Mesendoderm (in vitro differentiated cells): Measurements from ENCODE around the gene SIPA1L2.

Experiments
- DNase-seq: peaks from one replicate; pipeline ENCODE4 v3.0.0; 2013
- H2AK5ac ChIP-seq: 2 replicates; pipeline ENCODE4 v1.6.1; 2013; ENCODE audit warnings: low read length, inconsistent platforms
- H2BK120ac ChIP-seq: 2 replicates; pipeline ENCODE4 v1.6.1; 2013; ENCODE audit warnings: low read depth, mild to moderate bottlenecking, low read length, moderate library complexity, mixed read lengths
- H2BK15ac ChIP-seq: replicated peaks from 2 replicates; pipeline ENCODE4 v1.6.1; 2013; ENCODE audit warnings: low read depth, mild to moderate bottlenecking, moderate library complexity
- H2BK5ac ChIP-seq: 2 replicates; pipeline ENCODE4 v1.6.1; 2013; ENCODE audit warnings: low read length, inconsistent platforms
- H3K18ac ChIP-seq: 2 replicates; pipeline ENCODE4 v1.6.1; 2013; ENCODE audit warnings: mild to moderate bottlenecking, low read length, mixed read lengths
- H3K23ac ChIP-seq: one replicate; pipeline ENCODE4 v1.6.1; 2013; ENCODE audit warnings: low read length
- H3K27ac ChIP-seq: 2 replicates; pipeline ENCODE4 v1.5.1; 2013; ENCODE audit warnings: low read depth, mild to moderate bottlenecking, inconsistent platforms, low read length, moderate library complexity
- H3K27me3 ChIP-seq: 2 replicates; pipeline ENCODE4 v1.6.1; 2013; ENCODE audit warnings: low read length, control low read depth, mild to moderate bottlenecking, inconsistent platforms; ENCODE audit not compliant: insufficient read depth, poor library complexity
- H3K36me3 ChIP-seq: 2 replicates; pipeline ENCODE4 v1.6.1; 2013; ENCODE audit warnings: low read length, inconsistent platforms; ENCODE audit not compliant: control insufficient read depth, insufficient read depth
- H3K4ac ChIP-seq: one replicate; pipeline ENCODE4 v1.6.1; 2013; ENCODE audit warnings: low read depth, mild to moderate bottlenecking, low read length, moderate library complexity
- H3K4me1 ChIP-seq: 2 replicates; pipeline ENCODE4 v1.6.1; 2013; ENCODE audit warnings: low read depth, low read length, inconsistent platforms; ENCODE audit not compliant: control insufficient read depth
- H3K4me2 ChIP-seq: 2 replicates; pipeline ENCODE4 v1.6.1; 2013; ENCODE audit warnings: low read length
- H3K4me3 ChIP-seq: 2 replicates; pipeline ENCODE4 v1.5.1; 2013; ENCODE audit warnings: mild to moderate bottlenecking, low read length
- H3K56ac ChIP-seq: one replicate; pipeline ENCODE4 v1.6.1; 2013; ENCODE audit warnings: low read length
- H3K79me1 ChIP-seq: 2 replicates; pipeline ENCODE4 v1.6.1; 2013; ENCODE audit warnings: low read length, inconsistent platforms
- H3K79me2 ChIP-seq: 2 replicates; pipeline ENCODE4 v1.6.1; 2013; ENCODE audit warnings: mild to moderate bottlenecking, low read length; ENCODE audit not compliant: control insufficient read depth, insufficient read depth
- H3K9ac ChIP-seq: 2 replicates; pipeline ENCODE4 v1.6.1; 2013; ENCODE audit warnings: low read length, inconsistent platforms
- H4K5ac ChIP-seq: one replicate; pipeline ENCODE4 v1.6.1; 2013; ENCODE audit warnings: low read length
- H4K8ac ChIP-seq: one replicate; pipeline ENCODE4 v1.6.1; 2013; ENCODE audit warnings: low read depth, mild to moderate bottlenecking, control low read depth, low read length, moderate library complexity
- WGBS: extraction: QIAGEN DNeasy Blood & Tissue Kit; methylation state at CpG from one replicate; pipeline ENCODE4 v1.1.7; 2013; ENCODE audit warnings: low lambda C conversion rate, missing lambda C conversion rate; ENCODE audit not compliant: insufficient coverage; ENCODE audit errors: extremely low coverage; 5-methylcytosine and 5-hydroxymethylcytosine counted together

The SIPA1L2 gene

DNA sequence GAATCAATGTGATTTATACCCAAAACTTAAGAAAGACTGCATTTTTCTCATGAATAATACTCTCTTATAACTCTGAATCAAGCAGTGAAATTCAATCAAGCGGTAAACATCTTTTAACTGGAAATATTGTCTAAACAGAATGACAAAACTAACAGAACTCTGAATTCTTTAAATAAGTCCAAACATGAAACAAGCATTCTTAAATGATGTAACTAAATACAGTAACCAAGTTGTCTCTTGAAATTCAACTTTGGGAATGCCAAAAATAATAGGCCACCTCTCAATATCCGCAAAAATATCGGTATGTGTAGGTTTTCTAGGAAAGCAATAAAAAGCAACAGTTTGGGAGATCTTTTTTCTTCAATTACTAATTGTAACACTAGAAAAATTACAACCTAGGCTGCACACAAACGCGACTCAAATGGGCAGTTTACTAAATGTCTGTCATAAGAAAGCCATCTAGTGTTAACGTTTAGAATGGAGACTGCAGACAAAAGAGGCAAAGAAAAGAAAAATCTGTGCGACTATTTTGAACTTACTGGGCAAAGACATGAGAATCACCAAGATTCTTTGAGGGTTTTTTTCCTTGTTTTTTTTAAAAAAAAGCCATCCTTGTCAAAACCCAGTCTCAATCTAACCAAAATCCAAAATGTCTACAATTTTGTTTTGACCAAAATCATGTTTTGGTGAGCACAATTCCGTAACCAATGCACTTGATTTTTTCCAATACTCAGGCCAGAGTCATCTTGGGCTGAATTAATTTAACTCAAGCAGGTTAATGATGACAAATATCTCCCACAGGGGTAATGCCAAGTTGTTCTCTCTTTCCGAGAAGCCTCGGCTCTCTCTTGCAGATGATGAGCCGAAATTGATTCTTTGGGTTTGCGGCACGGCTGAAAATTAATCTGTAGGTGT lies 1.3 kb downstream of the SIPA1L2 start:
- no peaks in the 10 kb centered on the region for H3K36me3 ChIP-seq
- no peak overlapping the region for H3K23ac ChIP-seq
- H2AK5ac ChIP-seq: no peak overlapping the region
- peaks cover 14% of the 10 kb centered on the region for H3K4me1 ChIP-seq
- H3K4me2 ChIP-seq: peak overlapping the region; percentile 76
- no peak for DNase-seq
- no peaks in the 10 kb centered on the region for H3K27me3 ChIP-seq
- no peak overlapping the region for H2BK120ac ChIP-seq
- no CpG with 5 or more reads among the region's 13 CpGs for WGBS
- peak overlapping the region; percentile 90 for H3K56ac ChIP-seq
- peaks cover 3% of the 10 kb centered on the region for H3K79me1 ChIP-seq
- H4K5ac ChIP-seq: no peak overlapping the region
- no peak overlapping the region for H2BK15ac ChIP-seq
- no peak overlapping the region for H3K4ac ChIP-seq
- H3K4me3 ChIP-seq: peak overlapping the region; percentile 84
- no peak overlapping the region for H4K8ac ChIP-seq
- H3K27ac ChIP-seq: no peak overlapping the region
- H2BK5ac ChIP-seq: no peak overlapping the region
- peaks cover 57% of the 10 kb centered on the region for H3K79me2 ChIP-seq
- H3K18ac ChIP-seq: peak overlapping the region; percentile 16
- peak overlapping the region; percentile 82 for H3K9ac ChIP-seq

DNA sequence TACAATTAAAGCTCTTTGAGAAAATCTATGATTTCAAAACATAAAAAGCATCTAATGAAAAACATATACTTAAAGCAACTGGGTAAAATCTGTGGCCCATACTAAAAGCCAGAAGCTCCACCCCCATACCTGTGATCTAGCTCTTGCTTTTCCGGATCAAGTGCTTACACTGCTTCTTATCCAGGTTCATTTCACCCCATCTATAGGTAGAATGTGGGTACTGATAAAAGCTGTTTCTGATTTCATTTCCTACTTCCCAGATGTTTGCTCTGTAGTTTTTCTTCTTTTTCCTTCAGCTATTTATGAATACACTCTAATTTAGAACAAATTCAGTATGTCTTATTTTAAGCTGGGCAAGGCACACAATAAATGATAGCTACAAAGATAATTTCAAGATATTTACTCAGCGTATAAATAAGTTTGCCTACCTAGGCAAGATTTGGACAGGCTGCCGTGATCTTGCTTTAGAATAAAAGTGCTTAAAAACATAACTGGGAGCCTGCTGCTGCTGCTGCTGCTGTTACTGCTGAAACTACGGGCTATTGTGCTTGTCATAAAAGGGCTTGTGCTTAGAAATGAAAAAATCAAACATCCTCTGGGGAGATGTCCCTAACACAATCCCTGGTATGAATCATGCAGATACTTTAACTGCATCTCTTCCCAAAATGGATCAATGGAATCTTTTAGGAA lies 2.1 kb downstream of the SIPA1L2 start:
- H3K9ac ChIP-seq: peak overlapping the region; percentile 63
- H3K79me2 ChIP-seq: peaks cover 60% of the 10 kb centered on the region
- H3K4me2 ChIP-seq: peak overlapping the region; percentile 44
- no peak overlapping the region for H3K27ac ChIP-seq
- H2BK5ac ChIP-seq: no peak overlapping the region
- H3K27me3 ChIP-seq: no peaks in the 10 kb centered on the region
- H4K8ac ChIP-seq: no peak overlapping the region
- no peak overlapping the region for H4K5ac ChIP-seq
- peak overlapping the region; percentile 53 for H3K56ac ChIP-seq
- H3K18ac ChIP-seq: no peak overlapping the region
- no peak overlapping the region for H2AK5ac ChIP-seq
- no CpG with 5 or more reads among the region's 4 CpGs for WGBS
- no peak overlapping the region for H2BK15ac ChIP-seq
- no peaks in the 10 kb centered on the region for H3K36me3 ChIP-seq
- peak overlapping the region; percentile 9 for H3K4ac ChIP-seq
- H2BK120ac ChIP-seq: no peak overlapping the region
- peaks cover 3% of the 10 kb centered on the region for H3K79me1 ChIP-seq
- DNase-seq: peak; percentile 87
- peaks cover 15% of the 10 kb centered on the region for H3K4me1 ChIP-seq
- H3K23ac ChIP-seq: no peak overlapping the region
- peak overlapping the region; percentile 17 for H3K4me3 ChIP-seq

GRCh38 chr1:232627171-232627570 lies 2.8 kb downstream of the SIPA1L2 start:
- DNase-seq: no peak
- no peak overlapping the region for H4K8ac ChIP-seq
- H3K79me2 ChIP-seq: peaks cover 66% of the 10 kb centered on the region
- peak overlapping the region; percentile 32 for H3K4me2 ChIP-seq
- H3K4ac ChIP-seq: no peak overlapping the region
- peak overlapping the region; percentile 73 for H3K56ac ChIP-seq
- no peak overlapping the region for H2AK5ac ChIP-seq
- H3K27ac ChIP-seq: no peak overlapping the region
- H3K4me3 ChIP-seq: no peak overlapping the region
- no peaks in the 10 kb centered on the region for H3K27me3 ChIP-seq
- no peak overlapping the region for H2BK15ac ChIP-seq
- H2BK5ac ChIP-seq: no peak overlapping the region
- no peak overlapping the region for H2BK120ac ChIP-seq
- no peak overlapping the region for H3K18ac ChIP-seq
- H3K79me1 ChIP-seq: peaks cover 3% of the 10 kb centered on the region
- H3K36me3 ChIP-seq: no peaks in the 10 kb centered on the region
- H3K4me1 ChIP-seq: peaks cover 19% of the 10 kb centered on the region
- no CpG with 5 or more reads among the region's 4 CpGs for WGBS
- peak overlapping the region; percentile 56 for H3K9ac ChIP-seq
- no peak overlapping the region for H4K5ac ChIP-seq
- no peak overlapping the region for H3K23ac ChIP-seq

DNA sequence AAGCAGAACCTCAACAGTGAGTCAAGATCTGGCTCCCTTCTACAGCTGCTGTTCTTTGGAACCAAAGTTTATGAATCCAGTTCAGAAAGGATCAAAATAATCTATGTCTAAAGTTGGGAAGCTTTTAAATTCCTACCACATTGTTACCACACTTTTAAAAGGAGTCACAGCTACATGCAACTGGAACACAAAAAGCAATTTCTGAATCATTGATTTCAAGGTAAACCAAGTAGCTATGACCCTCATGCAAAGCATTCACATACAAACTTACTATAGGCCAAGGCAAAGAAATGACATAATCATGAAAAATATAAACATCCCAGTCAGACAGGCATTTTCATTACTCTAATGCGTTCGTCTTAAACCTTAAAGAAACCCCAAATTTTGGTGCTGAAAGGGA lies 3.5 kb downstream of the SIPA1L2 start:
- peak overlapping the region; percentile 1 for H3K4me2 ChIP-seq
- no peak overlapping the region for H3K4me3 ChIP-seq
- no CpG with 5 or more reads among the region's 2 CpGs for WGBS

GRCh38 chr1:232625319-232625868 lies 4.5 kb downstream of the SIPA1L2 start:
- DNase-seq: no peak
- no peak overlapping the region for H3K27ac ChIP-seq
- peaks cover 24% of the 10 kb centered on the region for H3K4me1 ChIP-seq

More for the DNA sequence above, 3.5 kb downstream of the SIPA1L2 start:
- Histone ChIP-seq H3K27me3 (no peaks in the 10 kb centered on the region), H3K27ac (no peak overlapping the region), H3K56ac (peak overlapping the region; percentile 0), H2BK15ac (no peak overlapping the region), H3K23ac (no peak overlapping the region), H3K4ac (no peak overlapping the region), H3K9ac (peak overlapping the region; percentile 41), H3K36me3 (no peaks in the 10 kb centered on the region), H2AK5ac (no peak overlapping the region), H4K5ac (no peak overlapping the region), H3K79me2 (peaks cover 71% of the 10 kb centered on the region), H3K79me1 (peaks cover 3% of the 10 kb centered on the region), H2BK120ac (no peak overlapping the region), H3K18ac (no peak overlapping the region), H4K8ac (no peak overlapping the region), H3K4me1 (peaks cover 19% of the 10 kb centered on the region), H2BK5ac (no peak overlapping the region)
- no peak for DNase-seq

More at GRCh38 chr1:232625319-232625868, 4.5 kb downstream of the SIPA1L2 start:
- Histone ChIP-seq H2BK15ac (no peak overlapping the region), H3K36me3 (no peaks in the 10 kb centered on the region), H3K4me2 (no peak overlapping the region), H2BK5ac (no peak overlapping the region), H3K27me3 (no peaks in the 10 kb centered on the region), H2AK5ac (no peak overlapping the region), H3K18ac (no peak overlapping the region), H4K8ac (no peak overlapping the region), H3K9ac (no peak overlapping the region), H3K79me2 (peaks cover 77% of the 10 kb centered on the region), H4K5ac (no peak overlapping the region), H3K4me3 (no peak overlapping the region), H3K23ac (no peak overlapping the region), H3K79me1 (peaks cover 5% of the 10 kb centered on the region), H3K4ac (no peak overlapping the region), H3K56ac (peak overlapping the region; percentile 46), H2BK120ac (no peak overlapping the region)
- no CpG with 5 or more reads among the region's 11 CpGs for WGBS
